ENCODE data around the gene VPS33A. TPM values are rescaled to one million over a fixed set of nuclear protein-coding genes. Genes with fewer than 3 reads are reported as not detected.
"Not testable (repeated sequence)": the region's sequence is repeated elsewhere in the genome, so short reads cannot be mapped to it uniquely, and the experiment has no call there.

Gene VPS33A
- total RNA-seq, 1 experiment from 2014 or later = 36.5 TPM

DNA sequence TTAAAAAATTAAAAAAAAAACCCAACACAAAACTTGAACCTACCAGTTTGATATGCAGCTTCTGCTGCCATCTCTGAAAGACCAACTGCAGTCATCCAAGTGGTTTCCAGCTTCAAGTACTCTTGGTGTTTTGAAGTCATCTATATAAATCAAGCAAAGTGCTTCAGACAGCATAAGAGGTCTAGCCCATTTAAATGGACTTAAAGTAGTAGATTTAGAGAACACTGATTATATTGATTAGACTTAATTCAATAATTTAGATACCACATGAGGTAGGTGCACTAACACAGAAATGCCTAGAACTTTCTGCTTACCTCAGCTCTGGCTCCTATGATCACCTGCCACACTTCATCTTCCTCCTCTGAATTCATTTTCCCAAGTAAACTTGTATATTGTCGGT lies 49.8 kb downstream of the VPS33A start:
- in situ Hi-C loops (cut with HindIII; ENCODE audit: low pct_unique_long_range_greater_than_20kb, low sequenced_read_pairs) = no loop called here
- no peak for DNase-seq (ENCODE audit: low read depth, low spot score)

DNA sequence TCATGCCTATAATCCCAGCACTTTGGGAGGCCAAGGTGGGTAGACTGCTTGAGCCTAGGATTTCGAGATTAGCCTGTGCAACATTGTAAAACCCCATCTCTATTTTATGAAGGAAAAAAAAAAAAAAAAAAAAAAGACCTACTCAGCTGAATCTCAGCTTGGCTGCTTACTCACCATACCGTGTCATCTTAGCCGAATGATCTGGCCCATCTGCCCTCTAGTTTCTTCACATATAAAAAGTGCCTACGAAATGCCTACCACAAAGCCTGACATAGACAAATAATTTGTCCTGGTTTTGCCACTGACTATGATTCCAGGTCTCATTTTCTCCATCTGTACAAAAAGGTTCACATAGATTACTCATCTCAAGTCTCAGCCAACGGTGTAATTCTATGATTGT lies 50.5 kb downstream of the VPS33A start:
- DNase-seq (ENCODE audit: low read depth, low spot score) = no peak
- in situ Hi-C loops (cut with HindIII; ENCODE audit: low pct_unique_long_range_greater_than_20kb, low sequenced_read_pairs) = no loop called here

DNA sequence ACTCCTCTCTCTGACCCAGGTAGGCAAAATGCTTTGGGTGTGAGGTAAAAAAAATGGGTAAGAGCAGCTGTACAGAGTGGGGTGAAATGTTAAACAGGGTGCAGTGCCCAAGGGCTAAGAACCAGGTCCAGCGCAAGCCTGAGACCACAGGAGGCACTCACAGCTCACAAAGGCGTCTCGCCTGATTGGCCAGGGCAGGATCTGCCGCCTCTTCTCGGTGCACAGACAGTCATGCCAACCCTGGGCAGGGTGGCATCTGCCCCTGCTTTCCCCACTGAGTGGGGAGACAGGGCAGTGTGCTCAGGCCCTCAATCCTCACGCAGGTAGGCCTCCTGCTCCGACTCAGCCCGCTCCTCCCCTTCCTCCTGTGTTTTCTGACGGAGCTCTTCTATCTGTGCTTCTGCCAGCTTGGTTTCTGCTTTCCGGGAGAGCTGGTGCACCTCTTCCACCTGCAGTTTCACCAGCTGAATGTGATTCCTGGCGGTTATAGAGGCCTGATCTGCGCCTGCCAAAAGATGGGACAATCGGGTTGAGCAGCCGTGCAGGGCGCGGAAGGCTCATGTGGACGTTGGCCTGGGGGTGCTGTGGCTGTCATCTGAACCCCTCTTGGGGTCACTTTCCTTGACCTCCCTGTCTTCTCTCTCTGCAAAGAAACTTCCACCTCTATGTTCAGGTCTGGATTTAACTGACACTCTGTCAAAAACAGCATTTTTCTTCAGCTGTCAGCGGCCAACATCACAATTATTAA lies 58.0 kb downstream of the VPS33A start:
- in situ Hi-C loops (cut with HindIII; ENCODE audit: low pct_unique_long_range_greater_than_20kb, low sequenced_read_pairs) = no loop called here

DNA sequence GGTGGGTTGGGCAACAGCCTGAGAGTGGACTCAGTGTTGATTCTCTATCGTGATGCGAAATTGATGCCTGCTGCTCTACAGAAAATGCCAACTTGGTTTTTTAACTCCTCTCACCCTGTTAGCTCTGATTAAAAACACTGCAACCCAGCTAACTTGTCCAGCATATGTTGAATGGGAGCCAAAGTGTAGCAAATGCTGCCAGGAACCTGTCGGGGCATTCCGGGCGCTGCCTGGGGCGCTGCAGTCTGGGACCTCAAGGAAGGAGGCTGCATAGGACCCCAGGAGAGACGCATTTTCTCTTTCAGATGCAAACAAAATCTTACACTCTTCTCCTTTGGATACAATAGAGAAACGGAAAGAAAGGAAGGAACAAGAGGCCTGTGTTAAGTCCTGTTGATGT lies 58.9 kb downstream of the VPS33A start:
- in situ Hi-C loops (cut with HindIII; ENCODE audit: low pct_unique_long_range_greater_than_20kb, low sequenced_read_pairs) = no loop called here
- DNase-seq (ENCODE audit: low read depth, low spot score) = no peak

More for the DNA sequence above, 58.0 kb downstream of the VPS33A start:
- DNase-seq (ENCODE audit: low read depth, low spot score) = no peak

DNA sequence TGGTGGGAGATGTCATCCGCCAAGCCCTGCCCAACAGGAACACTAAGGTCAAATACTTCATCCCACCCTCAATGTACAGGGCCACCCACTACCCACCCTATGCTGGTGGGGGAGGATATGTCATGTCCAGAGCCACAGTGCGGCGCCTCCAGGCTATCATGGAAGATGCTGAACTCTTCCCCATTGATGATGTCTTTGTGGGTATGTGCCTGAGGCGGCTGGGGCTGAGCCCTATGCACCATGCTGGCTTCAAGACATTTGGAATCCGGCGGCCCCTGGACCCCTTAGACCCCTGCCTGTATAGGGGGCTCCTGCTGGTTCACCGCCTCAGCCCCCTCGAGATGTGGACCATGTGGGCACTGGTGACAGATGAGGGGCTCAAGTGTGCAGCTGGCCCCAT lies 59.3 kb downstream of the VPS33A start:
- DNase-seq (ENCODE audit: low read depth, low spot score) = no peak
- in situ Hi-C loops (cut with HindIII; ENCODE audit: low pct_unique_long_range_greater_than_20kb, low sequenced_read_pairs) = no loop called here

DNA sequence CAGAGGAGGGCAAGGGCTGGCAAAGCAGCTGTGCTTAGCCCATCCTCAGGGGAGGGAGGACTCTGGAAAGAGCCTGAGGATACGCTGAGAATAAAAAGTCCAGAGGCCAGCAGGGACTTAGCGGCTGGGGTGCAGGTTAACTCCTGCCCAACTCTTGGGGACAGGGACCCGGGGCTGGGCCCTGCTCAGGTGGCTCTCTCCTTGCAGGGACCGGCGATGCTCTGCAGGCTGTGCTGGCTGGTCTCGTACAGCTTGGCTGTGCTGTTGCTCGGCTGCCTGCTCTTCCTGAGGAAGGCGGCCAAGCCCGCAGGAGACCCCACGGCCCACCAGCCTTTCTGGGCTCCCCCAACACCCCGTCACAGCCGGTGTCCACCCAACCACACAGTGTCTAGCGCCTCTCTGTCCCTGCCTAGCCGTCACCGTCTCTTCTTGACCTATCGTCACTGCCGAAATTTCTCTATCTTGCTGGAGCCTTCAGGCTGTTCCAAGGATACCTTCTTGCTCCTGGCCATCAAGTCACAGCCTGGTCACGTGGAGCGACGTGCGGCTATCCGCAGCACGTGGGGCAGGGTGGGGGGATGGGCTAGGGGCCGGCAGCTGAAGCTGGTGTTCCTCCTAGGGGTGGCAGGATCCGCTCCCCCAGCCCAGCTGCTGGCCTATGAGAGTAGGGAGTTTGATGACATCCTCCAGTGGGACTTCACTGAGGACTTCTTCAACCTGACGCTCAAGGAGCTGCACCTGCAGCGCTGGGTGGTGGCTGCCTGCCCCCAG lies 60.0 kb downstream of the VPS33A start:
- DNase-seq (ENCODE audit: low read depth, low spot score) = no peak

DNA sequence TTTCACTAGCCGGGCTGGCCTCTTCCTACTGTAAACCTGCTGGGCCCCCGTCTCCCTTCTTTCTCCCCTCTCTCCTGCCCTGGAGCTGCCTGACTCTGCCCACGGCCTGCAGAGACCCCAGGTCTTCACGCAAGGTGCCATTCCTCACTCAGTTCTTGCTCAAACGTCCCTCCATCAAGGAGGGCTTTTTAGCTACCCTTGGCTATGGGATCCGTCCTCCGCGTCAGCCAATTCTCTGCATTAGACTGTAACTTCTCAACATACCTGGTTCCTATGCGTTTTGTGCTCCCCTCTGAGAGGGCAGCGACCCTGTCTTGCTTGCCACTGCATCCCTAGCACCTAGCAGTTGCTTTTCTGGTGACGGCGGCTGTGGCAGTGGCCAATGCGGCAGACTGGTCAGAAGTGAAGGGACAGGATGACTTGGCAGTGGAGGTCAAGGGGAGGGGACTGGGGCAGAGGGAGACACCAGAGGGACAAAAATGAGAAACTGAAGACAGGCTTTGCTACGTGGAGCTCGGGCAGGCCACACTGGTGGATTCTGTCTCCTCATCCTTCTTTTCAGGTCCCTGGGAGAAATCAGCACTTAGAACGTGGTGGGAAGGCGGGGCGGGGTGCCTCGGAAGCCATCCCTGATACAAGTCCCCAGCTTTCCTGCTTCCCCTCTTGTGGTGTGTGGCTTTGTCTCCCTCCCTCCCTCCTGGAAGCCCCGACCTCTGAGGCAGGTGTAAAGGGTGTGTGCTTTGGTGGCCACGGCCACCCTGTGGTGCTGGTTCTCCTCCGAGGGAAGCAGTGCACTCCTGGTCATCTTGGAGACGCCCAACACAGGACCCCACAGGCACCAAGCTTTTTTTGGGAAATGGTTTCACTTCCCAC lies 61.0 kb downstream of the VPS33A start:
- DNase-seq (ENCODE audit: low read depth, low spot score) = no peak
- in situ Hi-C loops (cut with HindIII; ENCODE audit: low pct_unique_long_range_greater_than_20kb, low sequenced_read_pairs) = no loop called here

More for the DNA sequence above, 60.0 kb downstream of the VPS33A start:
- in situ Hi-C loops (cut with HindIII; ENCODE audit: low pct_unique_long_range_greater_than_20kb, low sequenced_read_pairs) = no loop called here

DNA sequence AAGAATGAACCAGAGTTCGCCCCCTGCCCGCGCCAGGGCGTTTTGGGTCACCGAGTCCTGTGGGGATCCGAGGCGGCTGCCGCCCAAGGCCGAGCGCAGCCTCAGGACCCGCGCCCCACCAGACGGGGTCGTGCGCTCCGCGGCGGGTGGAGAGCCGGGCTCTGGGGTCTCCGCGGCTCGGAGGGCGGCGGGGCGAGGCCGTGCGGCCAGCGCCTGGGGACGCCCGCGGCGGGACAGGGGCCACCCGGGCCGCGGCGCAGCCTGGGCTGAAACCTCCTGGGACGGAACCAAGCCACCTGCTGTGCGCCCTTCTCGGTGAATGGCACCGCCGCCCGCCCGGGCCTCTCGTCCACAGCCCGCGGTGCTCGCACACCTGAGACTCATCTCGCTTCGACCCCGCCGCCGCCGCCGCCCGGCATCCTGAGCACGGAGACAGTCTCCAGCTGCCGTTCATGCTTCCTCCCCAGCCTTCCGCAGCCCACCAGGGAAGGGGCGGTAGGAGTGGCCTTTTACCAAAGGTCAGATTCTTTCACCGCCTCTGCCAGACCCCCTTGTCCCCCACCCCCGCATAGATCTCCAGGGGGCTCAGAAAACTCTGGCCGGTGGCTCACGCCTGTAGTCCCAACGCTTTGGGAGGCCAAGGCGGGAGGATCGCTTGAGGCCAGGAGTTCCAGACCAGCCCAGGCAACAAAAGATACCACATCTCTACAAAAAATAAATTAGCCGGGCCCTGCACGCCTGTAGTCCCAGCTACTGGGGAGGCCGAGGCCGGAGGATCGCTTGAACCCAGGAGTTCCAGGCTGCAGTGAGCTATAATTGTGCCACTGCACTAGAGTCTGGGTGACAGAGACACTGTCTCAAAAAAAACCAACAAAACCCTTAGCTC lies 61.9 kb downstream of the VPS33A start:
- in situ Hi-C loops (cut with HindIII; ENCODE audit: low pct_unique_long_range_greater_than_20kb, low sequenced_read_pairs) = no loop called here
- DNase-seq (ENCODE audit: low read depth, low spot score) = no peak

DNA sequence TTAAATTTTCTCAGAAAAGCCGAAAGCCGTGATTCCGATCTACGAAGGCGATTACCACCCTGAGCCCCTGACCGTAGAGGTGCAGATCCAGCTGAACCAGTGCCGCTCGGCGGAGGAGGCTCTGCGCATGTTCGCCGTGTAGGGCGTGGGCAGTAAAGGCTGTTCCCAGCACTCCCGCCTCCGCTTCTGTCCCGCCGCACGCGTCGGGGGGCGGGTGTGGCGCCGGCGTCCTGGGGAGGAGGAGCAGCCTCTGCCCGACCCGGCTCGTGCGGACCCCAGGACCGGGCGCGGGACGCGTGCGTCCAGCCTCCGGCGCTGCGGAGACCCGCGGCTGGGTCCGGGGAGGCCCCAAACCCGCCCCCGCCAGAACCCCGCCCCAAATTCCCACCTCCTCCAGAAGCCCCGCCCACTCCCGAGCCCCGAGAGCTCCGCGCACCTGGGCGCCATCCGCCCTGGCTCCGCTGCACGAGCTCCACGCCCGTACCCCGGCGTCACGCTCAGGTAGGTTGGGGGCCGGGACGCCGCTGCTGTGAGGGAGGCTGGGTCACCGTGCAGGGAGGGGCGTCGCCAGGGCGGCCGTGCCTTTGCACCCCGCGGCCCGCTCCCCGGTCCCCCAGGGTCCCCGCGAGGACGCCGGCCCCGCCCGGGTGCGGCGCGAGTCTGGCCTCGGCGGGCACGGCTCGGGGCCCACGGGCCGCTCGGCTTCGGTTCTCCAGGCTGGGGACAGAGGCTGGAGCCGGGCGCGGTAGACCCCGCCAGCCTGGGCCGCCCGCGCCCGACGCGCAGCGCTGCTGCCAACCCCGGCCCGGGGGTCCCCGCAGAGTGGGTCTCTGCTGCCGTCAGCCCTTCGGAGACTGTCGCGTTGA lies 62.8 kb downstream of the VPS33A start, which contains the start of gene B3GNT4:
TSS of gene B3GNT4 (plus strand) at position 409 of the 866 bp plus-strand sequence. CDS start 910 bp downstream, outside the sequence.
- peak; percentile 66 for DNase-seq (ENCODE audit: low read depth, low spot score)

DNA sequence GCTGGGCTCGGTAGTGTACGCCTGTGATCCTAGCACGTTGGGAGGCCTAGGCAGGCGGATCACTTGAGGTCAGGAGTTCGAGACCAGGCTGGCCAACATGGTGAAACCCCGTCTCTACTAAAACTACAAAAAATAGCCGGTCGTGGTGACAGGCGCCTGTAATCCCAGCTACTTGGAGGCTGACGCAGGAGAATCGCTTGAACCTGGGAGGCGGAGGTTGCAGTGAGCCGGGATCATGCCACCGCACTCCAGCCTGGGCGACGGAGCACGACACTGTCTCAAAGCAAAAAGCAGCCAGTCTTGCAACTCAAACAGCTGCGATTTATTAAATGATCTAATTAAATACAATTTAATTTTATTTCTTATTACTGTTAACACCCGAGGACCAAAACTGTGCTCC lies 63.5 kb downstream of the VPS33A start:
- in situ Hi-C loops (cut with HindIII; ENCODE audit: low pct_unique_long_range_greater_than_20kb, low sequenced_read_pairs); DNase-seq (ENCODE audit: low read depth, low spot score): not testable (repeated sequence)

More for the DNA sequence above, 62.8 kb downstream of the VPS33A start, which contains the start of gene B3GNT4:
- in situ Hi-C loops (cut with HindIII; ENCODE audit: low pct_unique_long_range_greater_than_20kb, low sequenced_read_pairs) = no loop called here

DNA sequence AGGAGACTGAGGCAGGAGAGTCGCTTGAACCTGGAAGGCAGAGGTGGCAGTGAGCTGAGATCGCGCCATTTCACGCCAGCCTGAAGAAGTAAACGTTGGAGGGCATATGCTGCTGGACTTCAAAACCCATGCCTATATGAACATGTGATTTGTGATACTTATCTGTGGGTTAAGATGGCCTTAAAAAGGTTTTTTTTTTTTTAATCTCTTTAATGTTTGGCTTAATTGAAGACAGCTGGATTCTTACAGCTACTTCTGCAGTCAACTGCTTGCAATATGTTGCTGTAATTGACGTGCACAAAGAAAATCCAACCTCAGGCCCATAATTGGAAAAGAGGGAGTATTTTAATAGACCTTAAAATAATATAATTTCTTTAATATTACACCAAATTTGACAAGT lies 64.3 kb downstream of the VPS33A start:
- in situ Hi-C loops (cut with HindIII; ENCODE audit: low pct_unique_long_range_greater_than_20kb, low sequenced_read_pairs) = no loop called here
- no peak for DNase-seq (ENCODE audit: low read depth, low spot score)

DNA sequence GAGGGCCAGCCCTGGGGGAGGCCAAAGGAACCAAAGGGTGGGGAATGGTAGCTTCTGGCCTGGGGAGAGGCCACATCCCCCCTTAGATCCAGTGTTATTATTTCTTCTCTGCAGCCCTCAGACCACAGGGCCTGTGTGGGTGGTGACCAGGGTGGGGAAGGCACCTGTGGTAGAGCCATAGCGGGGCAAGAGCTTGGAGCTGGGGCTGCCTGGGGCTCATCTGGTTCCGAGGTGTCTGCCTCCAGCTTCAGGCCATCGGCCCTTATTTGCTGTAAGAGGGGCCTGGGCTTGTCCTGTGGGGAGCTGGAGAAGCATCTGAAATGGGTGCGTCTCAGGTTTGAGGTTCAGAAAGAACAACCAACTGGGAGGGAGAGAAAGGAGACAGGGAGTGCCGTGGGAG lies 64.9 kb downstream of the VPS33A start:
- in situ Hi-C loops (cut with HindIII; ENCODE audit: low pct_unique_long_range_greater_than_20kb, low sequenced_read_pairs) = no loop called here
- no peak for DNase-seq (ENCODE audit: low read depth, low spot score)

DNA sequence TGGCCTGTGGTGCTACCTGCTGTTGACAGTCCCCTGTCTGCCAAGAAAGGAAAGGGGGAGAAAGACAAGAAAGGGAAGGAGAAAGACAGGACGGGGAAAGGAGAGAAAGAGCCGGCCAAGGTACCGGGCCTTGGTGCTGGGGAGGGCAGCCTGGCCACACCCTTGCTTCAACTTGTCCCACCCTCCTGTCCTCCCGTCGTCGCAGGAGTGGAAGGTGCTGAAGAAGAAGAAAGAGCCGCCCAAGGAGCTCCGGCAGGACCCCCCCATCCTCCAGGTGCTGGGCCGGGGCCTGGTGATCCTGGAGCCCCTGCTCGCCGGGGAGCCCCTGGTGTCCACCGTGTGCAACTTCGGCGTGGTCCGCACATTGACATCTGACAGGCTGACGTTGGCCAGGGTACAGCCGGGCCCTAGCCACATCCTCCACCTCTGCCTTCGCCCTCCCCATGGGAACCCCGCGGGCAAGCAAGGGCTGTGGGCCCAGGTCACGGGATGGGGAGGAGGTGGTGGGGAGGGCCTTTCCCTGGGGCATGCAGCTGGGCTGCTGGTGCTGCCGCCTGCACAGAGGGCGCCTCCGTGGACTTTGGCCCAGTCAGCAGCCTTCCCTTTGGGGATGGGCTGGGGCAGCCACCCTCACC lies 65.6 kb downstream of the VPS33A start:
- in situ Hi-C loops (cut with HindIII; ENCODE audit: low pct_unique_long_range_greater_than_20kb, low sequenced_read_pairs) = no loop called here
- DNase-seq (ENCODE audit: low read depth, low spot score) = no peak

DNA sequence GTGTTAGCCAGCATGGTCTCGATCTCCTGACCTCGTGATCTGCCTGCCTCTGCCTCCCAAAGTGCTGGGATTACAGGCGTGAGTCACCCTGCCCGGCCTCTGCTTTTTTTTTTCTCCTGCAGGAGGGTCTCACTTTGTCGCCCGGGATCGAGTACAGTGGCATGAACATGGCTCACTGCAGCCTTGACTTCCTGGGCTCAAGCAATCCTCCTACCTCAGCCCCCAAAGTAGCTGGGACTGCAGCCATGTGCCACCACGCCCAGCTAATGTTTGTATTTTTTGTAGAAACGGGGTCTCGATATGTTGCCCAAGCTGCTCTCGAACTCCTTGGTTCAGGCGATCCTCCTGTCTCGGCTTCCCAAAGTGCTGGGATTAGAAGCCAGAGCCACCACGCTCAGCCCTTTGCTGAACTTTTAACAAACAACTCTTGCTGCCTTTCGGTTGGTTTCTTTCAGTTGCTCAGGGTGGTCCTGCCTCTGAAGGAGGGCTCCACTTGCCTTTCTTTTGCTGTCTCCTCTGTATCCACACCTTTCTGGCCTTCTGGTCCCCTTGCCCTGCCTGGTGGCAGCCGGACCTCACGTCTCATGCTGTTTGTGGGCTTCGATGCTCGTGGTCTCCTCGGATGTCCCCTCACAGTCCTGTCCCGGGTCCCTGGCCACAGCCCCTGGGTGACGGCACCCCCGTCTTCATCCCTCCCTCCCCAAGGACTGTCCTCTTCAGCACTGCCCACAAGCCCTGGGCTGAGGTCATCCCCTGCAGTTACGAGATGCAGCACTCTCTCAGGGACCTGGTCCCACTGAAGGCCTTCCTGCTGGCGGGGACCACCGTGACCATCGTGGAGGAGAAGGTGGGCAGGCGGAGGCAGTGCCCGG lies 66.6 kb downstream of the VPS33A start:
- DNase-seq (ENCODE audit: low read depth, low spot score) = no peak
- in situ Hi-C loops (cut with HindIII; ENCODE audit: low pct_unique_long_range_greater_than_20kb, low sequenced_read_pairs) = no loop called here

DNA sequence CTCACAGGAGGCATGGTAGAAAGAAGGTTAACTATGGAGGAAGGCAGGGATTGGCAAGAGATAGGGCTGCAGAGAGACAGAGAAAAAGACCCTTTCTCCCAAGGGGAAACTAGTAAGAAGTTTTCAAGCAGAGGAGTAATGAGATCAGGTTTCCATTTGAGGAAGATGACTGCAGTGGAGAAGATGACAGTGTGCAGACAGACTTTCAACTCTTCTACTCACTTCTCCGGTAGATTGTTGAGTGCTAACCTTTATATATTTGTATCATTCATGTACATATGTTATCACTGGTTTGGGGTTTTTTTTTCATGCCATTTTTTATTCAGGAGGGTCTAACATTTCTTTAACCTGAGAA lies 68.7 kb downstream of the VPS33A start:
- in situ Hi-C loops (cut with HindIII; ENCODE audit: low pct_unique_long_range_greater_than_20kb, low sequenced_read_pairs) = no loop called here
- no peak for DNase-seq (ENCODE audit: low read depth, low spot score)
